Bronchial epithelial cell (primary cell): ENCODE results near the gene CSMD2. TPM values are rescaled to one million over a fixed set of nuclear protein-coding genes. Genes with fewer than 3 reads are reported as not detected.
A peak's percentile ranks its signal among the peaks of the same experiment; 100 is the strongest.

Source experiments
- DNase-seq: peaks from one replicate; pipeline ENCODE4 v3.0.0-alpha.2; 2010; ENCODE audit warnings: low read depth
- FAIRE-seq: peaks from 2 replicates; lab custom pipeline; 2011; peaks lifted over from hg19 to GRCh38; lab: Jason Lieb, UNC
- H3K27me3 ChIP-seq: 2 replicates; pipeline ENCODE4 v1.5.1; 2011; ENCODE audit warnings: low read length; ENCODE audit not compliant: control insufficient read depth, insufficient read depth
- H3K36me3 ChIP-seq: 2 replicates; pipeline ENCODE4 v1.5.1; 2011; ENCODE audit warnings: low read length; ENCODE audit not compliant: control insufficient read depth, insufficient read depth
- H3K4me3 ChIP-seq: 2 replicates; pipeline ENCODE4 v1.5.1; 2011; ENCODE audit warnings: mild to moderate bottlenecking, low read depth, low read length, control low read depth
- total RNA-seq: library from RNA; depleted of rRNA; stranded (reverse); fragments of >200 nt; gene quantifications from 2 replicates; pipeline ENCODE4 v1.2.1, GENCODE V29; 2014
- TF ChIP-seq, protein P1 (sequence below): IDR thresholded peaks from 2 replicates; pipeline ENCODE4 v1.5.1; 2011; ENCODE audit warnings: mild to moderate bottlenecking, moderate library complexity, low read length, control low read depth, inconsistent platforms; ENCODE audit not compliant: insufficient read depth, severe bottlenecking

The CSMD2 gene
- total RNA-seq = not detected in 2 replicates

DNA sequence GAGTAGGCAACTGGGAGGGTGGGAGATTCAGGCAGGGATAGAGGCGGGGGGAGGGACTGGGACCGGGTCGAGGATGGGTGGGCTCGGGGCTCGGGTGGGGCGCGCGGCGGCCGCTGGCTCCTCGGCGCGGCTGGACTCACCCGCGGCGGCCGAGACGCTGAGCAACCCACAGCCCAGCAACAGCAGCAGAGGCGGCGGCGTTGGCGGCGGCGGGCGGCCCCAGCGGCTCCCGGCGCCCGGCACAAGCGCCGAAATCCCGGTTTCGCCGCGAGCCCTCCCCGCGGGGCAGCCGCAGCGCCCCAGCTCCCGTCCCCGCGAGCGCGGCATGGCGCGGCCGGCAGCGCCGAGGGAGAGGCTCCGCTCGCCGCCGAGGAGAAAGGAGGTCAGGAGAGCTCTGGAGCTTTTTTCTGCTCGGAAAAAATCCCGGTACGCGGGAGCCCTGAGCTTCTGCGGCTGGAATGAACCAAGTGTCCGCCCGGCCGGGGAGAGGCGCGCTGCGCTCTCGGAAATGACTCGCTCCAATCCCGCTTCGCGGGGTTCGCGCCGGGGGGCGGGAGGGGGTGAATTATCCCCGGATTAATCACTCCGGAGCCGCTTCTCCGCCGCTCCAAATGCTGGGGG is at the start of gene CSMD2:
Gene CSMD2, minus strand, starts transcription at position 460 of the 621 bp plus-strand sequence. Its CDS starts 133 bp downstream, at position 327.
- no peak for FAIRE-seq
- H3K36me3 ChIP-seq = no peaks in the 10 kb centered on the region
- H3K4me3 ChIP-seq = no peak within 1 kb of the TSS
- TF ChIP-seq, protein P1, sequence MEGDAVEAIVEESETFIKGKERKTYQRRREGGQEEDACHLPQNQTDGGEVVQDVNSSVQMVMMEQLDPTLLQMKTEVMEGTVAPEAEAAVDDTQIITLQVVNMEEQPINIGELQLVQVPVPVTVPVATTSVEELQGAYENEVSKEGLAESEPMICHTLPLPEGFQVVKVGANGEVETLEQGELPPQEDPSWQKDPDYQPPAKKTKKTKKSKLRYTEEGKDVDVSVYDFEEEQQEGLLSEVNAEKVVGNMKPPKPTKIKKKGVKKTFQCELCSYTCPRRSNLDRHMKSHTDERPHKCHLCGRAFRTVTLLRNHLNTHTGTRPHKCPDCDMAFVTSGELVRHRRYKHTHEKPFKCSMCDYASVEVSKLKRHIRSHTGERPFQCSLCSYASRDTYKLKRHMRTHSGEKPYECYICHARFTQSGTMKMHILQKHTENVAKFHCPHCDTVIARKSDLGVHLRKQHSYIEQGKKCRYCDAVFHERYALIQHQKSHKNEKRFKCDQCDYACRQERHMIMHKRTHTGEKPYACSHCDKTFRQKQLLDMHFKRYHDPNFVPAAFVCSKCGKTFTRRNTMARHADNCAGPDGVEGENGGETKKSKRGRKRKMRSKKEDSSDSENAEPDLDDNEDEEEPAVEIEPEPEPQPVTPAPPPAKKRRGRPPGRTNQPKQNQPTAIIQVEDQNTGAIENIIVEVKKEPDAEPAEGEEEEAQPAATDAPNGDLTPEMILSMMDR = no peak
- DNase-seq = peak; percentile 4
- peaks cover 34% of the 10 kb centered on the region for H3K27me3 ChIP-seq

DNA sequence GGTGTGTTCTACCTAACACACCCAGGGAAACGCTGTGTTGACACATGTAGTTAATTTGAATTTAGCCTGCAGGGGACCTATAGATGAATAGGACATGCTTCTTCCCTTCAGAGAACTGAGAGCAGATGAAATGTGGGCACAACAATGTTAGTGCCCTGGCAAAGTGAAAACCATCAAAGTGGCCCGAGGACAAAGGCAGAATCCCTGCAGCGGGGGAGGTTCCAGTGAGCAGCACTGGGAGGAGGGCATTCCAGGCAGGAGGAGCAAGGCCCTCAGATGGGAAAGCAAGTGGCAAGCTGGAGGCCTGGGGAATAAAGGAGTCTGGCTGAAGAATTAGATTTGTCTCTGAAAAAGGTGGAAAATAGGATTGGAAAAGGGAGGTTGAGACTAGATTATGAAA is 48.9 kb upstream of the CSMD2 start:
- no peak for DNase-seq
- no peak overlapping the region for H3K4me3 ChIP-seq
- TF ChIP-seq, protein P1 = no peak
- H3K36me3 ChIP-seq = no peaks in the 10 kb centered on the region
- no peaks in the 10 kb centered on the region for H3K27me3 ChIP-seq
- FAIRE-seq = no peak

DNA sequence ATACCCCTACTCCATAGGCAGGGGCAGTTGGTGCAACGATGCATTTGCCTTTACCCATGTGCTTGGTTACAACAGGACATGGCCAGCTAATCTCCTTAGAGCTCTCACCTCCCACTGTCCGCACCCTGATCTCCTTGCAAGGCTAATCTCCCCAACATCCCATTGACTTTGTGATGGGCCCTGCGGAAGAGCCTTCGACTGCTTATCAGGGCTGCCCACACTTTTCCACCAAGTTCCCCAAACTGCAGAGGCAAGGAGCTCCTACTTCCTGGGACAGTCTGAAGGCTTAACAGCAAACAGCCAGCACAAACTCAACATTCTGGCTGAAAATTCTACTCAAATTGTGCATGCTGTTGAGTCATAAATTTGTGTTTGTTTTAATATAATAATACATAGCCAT is 47.6 kb upstream of the CSMD2 start:
- H3K36me3 ChIP-seq = no peaks in the 10 kb centered on the region
- TF ChIP-seq, protein P1 = no peak
- H3K4me3 ChIP-seq = no peak overlapping the region
- DNase-seq = no peak
- FAIRE-seq = no peak
- no peaks in the 10 kb centered on the region for H3K27me3 ChIP-seq

DNA sequence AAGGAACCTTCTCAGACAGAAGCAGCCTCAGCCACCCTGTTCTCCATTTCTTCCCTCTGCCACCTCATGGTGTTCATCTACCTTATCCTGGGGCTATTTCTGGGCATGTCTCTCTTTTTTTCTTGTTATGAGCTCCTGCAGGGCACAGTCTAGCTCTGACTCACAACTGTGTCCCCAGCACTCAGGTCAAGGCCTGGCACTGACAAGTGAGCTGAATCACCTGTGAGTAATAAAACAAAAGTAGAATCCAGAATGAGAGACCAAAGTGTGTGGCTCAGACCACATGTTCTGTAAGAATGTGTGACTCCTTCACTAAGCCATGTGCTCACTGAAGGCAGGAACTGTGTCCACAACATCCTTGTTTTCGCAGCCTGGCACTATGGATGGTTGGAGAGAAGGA is 34.9 kb upstream of the CSMD2 start:
- no peaks in the 10 kb centered on the region for H3K27me3 ChIP-seq
- no peak overlapping the region for H3K4me3 ChIP-seq
- H3K36me3 ChIP-seq = no peaks in the 10 kb centered on the region
- DNase-seq (peak; percentile 77), FAIRE-seq (no peak)
- TF ChIP-seq, protein P1 = no peak

DNA sequence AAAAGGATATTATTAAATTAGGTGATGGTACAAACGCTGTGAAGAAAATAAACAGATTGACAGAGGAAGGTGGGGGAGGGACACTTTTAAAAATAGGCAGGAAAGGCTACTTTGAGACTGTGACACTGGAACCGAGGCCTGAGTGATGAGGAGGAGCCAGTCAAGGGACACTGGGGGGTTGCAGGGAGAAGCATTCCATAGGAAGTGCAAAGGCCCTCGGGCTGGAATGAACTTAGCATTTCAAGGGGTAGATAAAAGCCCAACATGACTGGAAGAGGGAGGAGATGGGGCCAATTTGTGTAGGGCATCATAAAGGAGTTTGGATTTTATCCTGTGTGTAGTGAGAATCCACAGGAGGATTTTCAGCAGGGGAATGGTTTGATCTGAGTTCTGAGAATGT is 27.6 kb upstream of the CSMD2 start:
- no peak for FAIRE-seq
- Histone ChIP-seq H3K27me3 (no peaks in the 10 kb centered on the region), H3K4me3 (no peak overlapping the region), H3K36me3 (no peaks in the 10 kb centered on the region)
- TF ChIP-seq, protein P1 = no peak
- no peak for DNase-seq

DNA sequence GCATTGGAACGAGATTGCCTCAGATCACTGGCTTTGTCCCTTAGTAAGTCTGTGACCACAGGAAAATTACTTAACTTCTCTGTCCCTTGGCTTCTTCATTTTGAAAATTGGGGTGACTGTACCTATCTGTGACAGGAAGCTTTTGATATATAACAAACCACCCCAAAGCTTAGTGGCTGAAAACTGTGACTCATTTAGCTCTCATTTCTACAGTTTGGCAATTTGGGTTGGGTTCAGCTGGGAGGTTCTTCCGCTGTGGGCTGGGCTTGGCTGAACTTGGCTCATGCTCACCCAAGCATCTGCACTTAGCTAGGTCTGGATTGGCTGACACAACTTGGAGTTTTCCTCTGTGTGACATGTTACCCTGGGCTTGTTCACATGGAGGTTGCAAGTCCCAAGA is 25.7 kb upstream of the CSMD2 start:
- H3K36me3 ChIP-seq = no peaks in the 10 kb centered on the region
- FAIRE-seq (no peak), DNase-seq (no peak)

More for the DNA sequence above, 25.7 kb upstream of the CSMD2 start:
- H3K27me3 ChIP-seq = no peaks in the 10 kb centered on the region
- TF ChIP-seq, protein P1 = no peak
- H3K4me3 ChIP-seq = no peak overlapping the region
